ENCODE measurements around the gene PDIA4. TPM values are rescaled to one million over a fixed set of nuclear protein-coding genes. Genes with fewer than 3 reads are reported as not detected.

Gene PDIA4
- total and polyA plus RNA-seq, 9 donors: 49.6 to 130 (median 72.4) TPM

DNA sequence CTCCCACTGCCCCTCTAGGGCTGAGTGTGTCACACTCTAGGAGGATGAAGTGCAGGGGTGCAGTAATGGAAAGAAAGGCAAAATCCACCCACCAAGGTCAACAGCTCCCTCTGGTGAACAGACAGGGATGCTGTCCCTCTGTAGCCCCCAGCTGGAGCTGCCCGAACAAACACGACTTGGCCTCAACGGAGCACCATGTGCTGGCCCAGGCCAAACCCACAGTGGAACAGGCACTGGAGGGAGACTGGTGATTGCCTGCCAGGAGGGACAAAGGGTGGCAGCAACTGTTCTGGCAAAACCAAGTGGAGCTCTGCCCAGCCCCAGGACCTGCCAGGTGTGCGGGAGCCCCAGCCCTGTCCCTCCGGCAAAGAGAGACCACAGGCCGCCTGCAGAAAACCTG lies 20.7 kb downstream of the PDIA4 start:
- Histone ChIP-seq H3K4me1 (ENCODE audit: insufficient read depth) (no peaks in the 10 kb centered on the region), H3K27me3 (no peaks in the 10 kb centered on the region), H3K36me3 (no peaks in the 10 kb centered on the region), H3K9me3 (no peaks in the 10 kb centered on the region), H3K27ac (no peak overlapping the region), H3K4me3 (no peak overlapping the region)
- WGBS, 3 donors: 66 to 76% (median 68%) methylated on average over 6 of the region's 6 CpGs
- TF ChIP-seq POLR2A (IDR thresholded peaks at IDR 0.05) (no peak), EP300 (IDR thresholded peaks at IDR 0.05) (no peak), CTCF (IDR thresholded peaks at IDR 0.05) (no peak)
- DNase-seq: no peak
- intact Hi-C loops (cut with DNase I): loop anchor here (2.0 to 10.0 kb wide), 6 partner anchors 19 to 87 kb away; partner anchors contain the start of gene ZNF786 (in 3 of the 4)

GRCh38 chr7:149007146-149007545 lies 21.2 kb downstream of the PDIA4 start:
- DNase-seq: no peak
- Histone ChIP-seq H3K4me1 (ENCODE audit: insufficient read depth) (no peaks in the 10 kb centered on the region), H3K27me3 (no peaks in the 10 kb centered on the region), H3K4me3 (no peak overlapping the region), H3K36me3 (no peaks in the 10 kb centered on the region), H3K9me3 (no peaks in the 10 kb centered on the region), H3K27ac (no peak overlapping the region)
- intact Hi-C loops (cut with DNase I): loop anchor here (2.0 to 10.0 kb wide), 6 partner anchors 20 to 88 kb away; partner anchors contain the start of gene ZNF786 (in 3 of the 4)
- no peak for TF ChIP-seq CTCF (IDR thresholded peaks at IDR 0.05)
- WGBS, 3 donors: 55 to 87% (median 66%) methylated on average over 3 of the region's 3 CpGs

GRCh38 chr7:149006345-149006725 lies 22.0 kb downstream of the PDIA4 start:
- no peaks in the 10 kb centered on the region for H3K4me1 ChIP-seq (ENCODE audit: insufficient read depth)
- no peak for TF ChIP-seq EP300 (IDR thresholded peaks at IDR 0.05)
- TF ChIP-seq CTCF (IDR thresholded peaks at IDR 0.05): no peak
- TF ChIP-seq POLR2A (IDR thresholded peaks at IDR 0.05): no peak
- intact Hi-C loops (cut with DNase I): loop anchor here (2.0 to 10.0 kb wide), 6 partner anchors 20 to 88 kb away; partner anchors contain the start of gene ZNF786 (in 3 of the 4)
- WGBS, 3 donors: 74 to 87% (median 75%) methylated on average over 10 of the region's 10 CpGs
- no peak overlapping the region for H3K4me3 ChIP-seq
- no peaks in the 10 kb centered on the region for H3K27me3 ChIP-seq
- H3K36me3 ChIP-seq: no peaks in the 10 kb centered on the region
- no peak overlapping the region for H3K27ac ChIP-seq
- no peaks in the 10 kb centered on the region for H3K9me3 ChIP-seq
- no peak for DNase-seq

- Histone ChIP-seq H3K27ac (no peak overlapping the region), H3K36me3 (no peaks in the 10 kb centered on the region), H3K4me1 (ENCODE audit: insufficient read depth) (no peaks in the 10 kb centered on the region), H3K27me3 (no peaks in the 10 kb centered on the region), H3K9me3 (no peaks in the 10 kb centered on the region), H3K4me3 (no peak overlapping the region)
- WGBS, 3 donors: 44 to 52% (median 44%) methylated on average over 20 of the region's 20 CpGs
- peak; percentile 81 to 90 (median 88) for DNase-seq
- intact Hi-C loops (cut with DNase I): loop anchor here (2.0 to 10.0 kb wide), 7 partner anchors 21 to 89 kb away; partner anchors contain the start of gene ZNF786 (in 4 of the 4)
- no peak for TF ChIP-seq POLR2A (IDR thresholded peaks at IDR 0.05)
- peak; percentile 77 to 88 (median 83) for TF ChIP-seq CTCF (IDR thresholded peaks at IDR 0.05)
- no peak for TF ChIP-seq EP300 (IDR thresholded peaks at IDR 0.05)
Observed at GRCh38 chr7:149005427-149006344, 22.6 kb downstream of the PDIA4 start.
